ENCODE measurements around the gene ABCB6.
A peak's percentile ranks its signal among the peaks of the same experiment; 100 is the strongest.

The ABCB6 gene

GRCh38 chr2:219176818-219177551, 41.8 kb downstream of the ABCB6 start, which contains the start of gene CNPPD1:
TSS of gene CNPPD1 (minus strand) at chr2:219176925. CDS start at chr2:219176828, 97 bp downstream.
- ChIA-PET POLR2A (interaction anchor here (0.8 to 1.4 kb wide), 2 partner anchors 27 to 69 kb away, joined by 3 to 4 read pairs; partner anchors contain the start of genes GLB1L and STK16), CTCF (interaction anchor here (1.0 to 9.4 kb wide), 10 partner anchors 11 to 118 kb away, joined by 3 to 238 read pairs (median 6); partner anchors contain the start of genes ABCB6, NHEJ1 and ZFAND2B)
- Histone ChIP-seq H3K36me3 (ENCODE audit: control insufficient read depth in 4 of 4, insufficient read depth in 4 of 4, low read length in 3 of 4) (peaks cover 12 to 55% (median 40%) of the 10 kb centered on the region in 4 experiments), H3K9me3 (ENCODE audit: control extremely low read depth in 1 of 5, control insufficient read depth in 4 of 5, insufficient read depth in 2 of 5, low read depth in 1 of 5, low read length in 4 of 5) (no peaks in the 10 kb centered on the region), H3K27ac (ENCODE audit: insufficient read depth in 1 of 2, low read depth in 1 of 2, low read length in 2 of 2, poor library complexity in 1 of 2, severe bottlenecking in 2 of 2) (peak within 1 kb of the TSS; percentile 62 to 94), H3K27me3 (replicated peaks in 2 of 5; ENCODE audit: control insufficient read depth in 4 of 5, insufficient read depth in 5 of 5, low read length in 4 of 5) (no peaks in the 10 kb centered on the region), H3K4me3 (ENCODE audit: control insufficient read depth in 1 of 7, extremely low read depth in 1 of 7, insufficient read depth in 4 of 7, low read depth in 2 of 7, low read length in 6 of 7) (peak within 1 kb of the TSS; percentile 74 to 95 (median 75)), H3K4me1 (ENCODE audit: control extremely low read depth in 1 of 4, control insufficient read depth in 4 of 4, insufficient read depth in 4 of 4, low read length in 3 of 4) (peaks cover 12 to 57% (median 46%) of the 10 kb centered on the region in 4 experiments)
- DNase-seq = peak; percentile 81 to 89 (median 86)
- WGBS (ENCODE audit: insufficient coverage) = 0% methylated on average over 60 of the region's 69 CpGs

GRCh38 chr2:219175928-219176817, 42.6 kb downstream of the ABCB6 start:
- ChIA-PET POLR2A (interaction anchor here (0.8 to 1.4 kb wide), 2 partner anchors 28 to 69 kb away, joined by 3 to 4 read pairs; partner anchors contain the start of genes GLB1L and STK16), CTCF (interaction anchor here (0.9 to 9.4 kb wide), 13 partner anchors 10 to 119 kb away, joined by 3 to 238 read pairs (median 6); partner anchors contain the start of genes ABCB6, NHEJ1 and ZFAND2B)
- Histone ChIP-seq H3K27ac (ENCODE audit: insufficient read depth in 1 of 2, low read depth in 1 of 2, low read length in 2 of 2, poor library complexity in 1 of 2, severe bottlenecking in 2 of 2) (peak overlapping the region; percentile 62 to 94), H3K9me3 (ENCODE audit: control extremely low read depth in 1 of 5, control insufficient read depth in 4 of 5, insufficient read depth in 2 of 5, low read depth in 1 of 5, low read length in 4 of 5) (no peaks in the 10 kb centered on the region), H3K4me3 (ENCODE audit: control insufficient read depth in 1 of 7, extremely low read depth in 1 of 7, insufficient read depth in 4 of 7, low read depth in 2 of 7, low read length in 6 of 7) (peak overlapping the region; percentile 74 to 95 (median 75)), H3K36me3 (ENCODE audit: control insufficient read depth in 4 of 4, insufficient read depth in 4 of 4, low read length in 3 of 4) (peaks cover 12 to 54% (median 37%) of the 10 kb centered on the region in 4 experiments), H3K27me3 (replicated peaks in 2 of 5; ENCODE audit: control insufficient read depth in 4 of 5, insufficient read depth in 5 of 5, low read length in 4 of 5) (no peaks in the 10 kb centered on the region), H3K4me1 (ENCODE audit: control extremely low read depth in 1 of 4, control insufficient read depth in 4 of 4, insufficient read depth in 4 of 4, low read length in 3 of 4) (peaks cover 12 to 49% (median 39%) of the 10 kb centered on the region in 4 experiments)
- peak in 1 of 3 donors; percentile 39 for DNase-seq
- 0% methylated on average over 42 of the region's 45 CpGs for WGBS (ENCODE audit: insufficient coverage)

GRCh38 chr2:219175486-219175885, 43.3 kb downstream of the ABCB6 start:
- ChIA-PET POLR2A (interaction anchor here (1.4 kb wide), 1 partner anchor 70 kb away, joined by 4 read pairs; the partner anchor contains the start of genes GLB1L and STK16), CTCF (interaction anchor here (0.9 to 9.4 kb wide), 10 partner anchors 7 to 102 kb away, joined by 3 to 238 read pairs (median 8); partner anchors contain the start of genes ABCB6, NHEJ1 and ZFAND2B)
- WGBS (ENCODE audit: insufficient coverage) = 100% methylated on average over 4 of the region's 7 CpGs
- H3K27ac ChIP-seq (ENCODE audit: insufficient read depth in 1 of 2, low read depth in 1 of 2, low read length in 2 of 2, poor library complexity in 1 of 2, severe bottlenecking in 2 of 2) = no peak overlapping the region
- H3K4me3 ChIP-seq (ENCODE audit: control insufficient read depth in 1 of 7, extremely low read depth in 1 of 7, insufficient read depth in 4 of 7, low read depth in 2 of 7, low read length in 6 of 7) = peak overlapping the region in 4 of 7 experiments; percentile 74 to 95 (median 84)
- no peaks in the 10 kb centered on the region for H3K27me3 ChIP-seq (replicated peaks in 2 of 5; ENCODE audit: control insufficient read depth in 4 of 5, insufficient read depth in 5 of 5, low read length in 4 of 5)
- H3K9me3 ChIP-seq (ENCODE audit: control extremely low read depth in 1 of 5, control insufficient read depth in 4 of 5, insufficient read depth in 2 of 5, low read depth in 1 of 5, low read length in 4 of 5) = no peaks in the 10 kb centered on the region
- H3K4me1 ChIP-seq (ENCODE audit: control extremely low read depth in 1 of 4, control insufficient read depth in 4 of 4, insufficient read depth in 4 of 4, low read length in 3 of 4) = peaks cover 12 to 42% (median 37%) of the 10 kb centered on the region in 4 experiments
- peaks cover 12 to 47% (median 31%) of the 10 kb centered on the region in 4 experiments for H3K36me3 ChIP-seq (ENCODE audit: control insufficient read depth in 4 of 4, insufficient read depth in 4 of 4, low read length in 3 of 4)
- no peak for DNase-seq

DNA sequence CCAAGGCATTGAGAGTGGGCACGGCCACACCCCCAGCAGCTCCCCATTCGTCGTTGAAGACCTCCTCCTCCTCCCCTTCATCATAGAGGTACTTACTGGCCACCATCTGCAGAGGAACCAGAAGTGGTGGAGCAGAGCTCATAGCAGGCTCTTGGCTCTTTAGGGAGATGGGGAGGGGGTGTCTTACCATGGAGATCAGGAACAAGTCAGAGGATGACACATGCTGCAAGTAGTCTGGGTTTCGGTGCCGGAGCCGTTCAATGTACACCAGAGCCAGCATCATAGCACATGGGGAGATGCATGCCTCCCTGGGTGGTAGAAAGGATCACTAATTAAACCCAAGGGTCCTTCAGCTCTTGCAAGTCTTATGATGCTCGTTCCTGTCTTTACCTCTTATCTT, 44.0 kb downstream of the ABCB6 start:
- CTCF ChIA-PET = interaction anchor here (0.9 to 9.4 kb wide), 7 partner anchors 8 to 64 kb away, joined by 3 to 238 read pairs (median 10); partner anchors contain the start of genes ABCB6, NHEJ1 and ZFAND2B
- no peaks in the 10 kb centered on the region for H3K27me3 ChIP-seq (replicated peaks in 2 of 5; ENCODE audit: control insufficient read depth in 4 of 5, insufficient read depth in 5 of 5, low read length in 4 of 5)
- peaks cover 12 to 37% (median 34%) of the 10 kb centered on the region in 4 experiments for H3K4me1 ChIP-seq (ENCODE audit: control extremely low read depth in 1 of 4, control insufficient read depth in 4 of 4, insufficient read depth in 4 of 4, low read length in 3 of 4)
- no peak for DNase-seq
- WGBS (ENCODE audit: insufficient coverage) = 100% methylated on average over 4 of the region's 7 CpGs
- POLR2A ChIA-PET = no interaction called here
- no peaks in the 10 kb centered on the region for H3K9me3 ChIP-seq (ENCODE audit: control extremely low read depth in 1 of 5, control insufficient read depth in 4 of 5, insufficient read depth in 2 of 5, low read depth in 1 of 5, low read length in 4 of 5)
- H3K36me3 ChIP-seq (ENCODE audit: control insufficient read depth in 4 of 4, insufficient read depth in 4 of 4, low read length in 3 of 4) = peaks cover 12 to 40% (median 24%) of the 10 kb centered on the region in 4 experiments
- no peak overlapping the region for H3K4me3 ChIP-seq (ENCODE audit: control insufficient read depth in 1 of 7, extremely low read depth in 1 of 7, insufficient read depth in 4 of 7, low read depth in 2 of 7, low read length in 6 of 7)
- H3K27ac ChIP-seq (ENCODE audit: insufficient read depth in 1 of 2, low read depth in 1 of 2, low read length in 2 of 2, poor library complexity in 1 of 2, severe bottlenecking in 2 of 2) = no peak overlapping the region

- H3K36me3 ChIP-seq (ENCODE audit: control insufficient read depth in 4 of 4, insufficient read depth in 4 of 4, low read length in 3 of 4) = peaks cover 9 to 37% (median 23%) of the 10 kb centered on the region in 4 experiments
- H3K4me3 ChIP-seq (ENCODE audit: control insufficient read depth in 1 of 7, extremely low read depth in 1 of 7, insufficient read depth in 4 of 7, low read depth in 2 of 7, low read length in 6 of 7) = no peak overlapping the region
- no peaks in the 10 kb centered on the region for H3K27me3 ChIP-seq (replicated peaks in 2 of 5; ENCODE audit: control insufficient read depth in 4 of 5, insufficient read depth in 5 of 5, low read length in 4 of 5)
- CTCF ChIA-PET = interaction anchor here (0.5 to 9.4 kb wide), 9 partner anchors 9 to 987 kb away, joined by 3 to 238 read pairs (median 3); partner anchors contain the start of genes ABCB6, ANKZF1, ATG9A and NHEJ1
- 100% methylated on average over 3 of the region's 3 CpGs for WGBS (ENCODE audit: insufficient coverage)
- no peak for DNase-seq
- H3K9me3 ChIP-seq (ENCODE audit: control extremely low read depth in 1 of 5, control insufficient read depth in 4 of 5, insufficient read depth in 2 of 5, low read depth in 1 of 5, low read length in 4 of 5) = no peaks in the 10 kb centered on the region
- no peak overlapping the region for H3K27ac ChIP-seq (ENCODE audit: insufficient read depth in 1 of 2, low read depth in 1 of 2, low read length in 2 of 2, poor library complexity in 1 of 2, severe bottlenecking in 2 of 2)
- POLR2A ChIA-PET = no interaction called here
- peaks cover 10 to 30% (median 28%) of the 10 kb centered on the region in 4 experiments for H3K4me1 ChIP-seq (ENCODE audit: control extremely low read depth in 1 of 4, control insufficient read depth in 4 of 4, insufficient read depth in 4 of 4, low read length in 3 of 4)
Observed at GRCh38 chr2:219174146-219174545, 44.6 kb downstream of the ABCB6 start.

DNA sequence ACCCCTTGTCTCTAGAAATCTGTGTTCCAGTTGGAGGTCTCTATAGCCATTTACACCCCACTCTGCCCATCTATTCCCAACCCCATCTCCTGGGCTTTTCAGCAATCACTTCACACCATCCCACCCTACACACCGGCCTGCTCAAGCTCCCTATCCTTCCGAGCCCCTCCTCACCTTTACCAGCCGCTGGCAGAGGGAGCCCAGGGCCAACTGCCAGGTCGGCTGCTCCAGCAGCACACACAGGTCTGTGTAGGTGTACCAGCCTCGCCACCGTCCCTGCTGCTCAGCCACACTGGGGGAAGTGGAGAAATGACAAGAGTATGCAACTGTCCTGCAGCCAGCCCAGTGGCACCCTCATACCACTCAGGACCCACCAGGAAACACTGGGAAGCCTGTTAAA, 45.6 kb downstream of the ABCB6 start:
- no peak for DNase-seq
- Histone ChIP-seq H3K4me3 (ENCODE audit: control insufficient read depth in 1 of 7, extremely low read depth in 1 of 7, insufficient read depth in 4 of 7, low read depth in 2 of 7, low read length in 6 of 7) (no peak overlapping the region), H3K4me1 (ENCODE audit: control extremely low read depth in 1 of 4, control insufficient read depth in 4 of 4, insufficient read depth in 4 of 4, low read length in 3 of 4) (peaks cover 7 to 29% (median 26%) of the 10 kb centered on the region in 4 experiments), H3K27me3 (replicated peaks in 2 of 5; ENCODE audit: control insufficient read depth in 4 of 5, insufficient read depth in 5 of 5, low read length in 4 of 5) (no peaks in the 10 kb centered on the region), H3K9me3 (ENCODE audit: control extremely low read depth in 1 of 5, control insufficient read depth in 4 of 5, insufficient read depth in 2 of 5, low read depth in 1 of 5, low read length in 4 of 5) (no peaks in the 10 kb centered on the region), H3K27ac (ENCODE audit: insufficient read depth in 1 of 2, low read depth in 1 of 2, low read length in 2 of 2, poor library complexity in 1 of 2, severe bottlenecking in 2 of 2) (no peak overlapping the region), H3K36me3 (ENCODE audit: control insufficient read depth in 4 of 4, insufficient read depth in 4 of 4, low read length in 3 of 4) (peaks cover 9 to 37% (median 23%) of the 10 kb centered on the region in 4 experiments)
- WGBS (ENCODE audit: insufficient coverage) = 100% methylated on average over 3 of the region's 6 CpGs
- CTCF ChIA-PET = interaction anchor here (1.0 to 9.4 kb wide), 7 partner anchors 8 to 79 kb away, joined by 3 to 238 read pairs (median 4); partner anchors contain the start of genes ABCB6, ANKZF1, ATG9A and NHEJ1
- POLR2A ChIA-PET = no interaction called here

Measured in common myeloid progenitor, CD34-positive (primary cell).